Stimulated activated CD4-positive, alpha-beta T cell treated with anti-CD3 and anti-CD28 coated beads, Interleukin-4, amount 100 ng/mL, for 4 hours (primary cell): ENCODE results near the gene RILPL1.
"Not testable (repeated sequence)": the region's sequence is repeated elsewhere in the genome, so short reads cannot be mapped to it uniquely, and the experiment has no call there.

Experiments used
- DNase-seq, 2 experiments: peaks; one replicate each; pipeline ENCODE4 v3.0.0-alpha.2; 2020

Gene RILPL1

DNA sequence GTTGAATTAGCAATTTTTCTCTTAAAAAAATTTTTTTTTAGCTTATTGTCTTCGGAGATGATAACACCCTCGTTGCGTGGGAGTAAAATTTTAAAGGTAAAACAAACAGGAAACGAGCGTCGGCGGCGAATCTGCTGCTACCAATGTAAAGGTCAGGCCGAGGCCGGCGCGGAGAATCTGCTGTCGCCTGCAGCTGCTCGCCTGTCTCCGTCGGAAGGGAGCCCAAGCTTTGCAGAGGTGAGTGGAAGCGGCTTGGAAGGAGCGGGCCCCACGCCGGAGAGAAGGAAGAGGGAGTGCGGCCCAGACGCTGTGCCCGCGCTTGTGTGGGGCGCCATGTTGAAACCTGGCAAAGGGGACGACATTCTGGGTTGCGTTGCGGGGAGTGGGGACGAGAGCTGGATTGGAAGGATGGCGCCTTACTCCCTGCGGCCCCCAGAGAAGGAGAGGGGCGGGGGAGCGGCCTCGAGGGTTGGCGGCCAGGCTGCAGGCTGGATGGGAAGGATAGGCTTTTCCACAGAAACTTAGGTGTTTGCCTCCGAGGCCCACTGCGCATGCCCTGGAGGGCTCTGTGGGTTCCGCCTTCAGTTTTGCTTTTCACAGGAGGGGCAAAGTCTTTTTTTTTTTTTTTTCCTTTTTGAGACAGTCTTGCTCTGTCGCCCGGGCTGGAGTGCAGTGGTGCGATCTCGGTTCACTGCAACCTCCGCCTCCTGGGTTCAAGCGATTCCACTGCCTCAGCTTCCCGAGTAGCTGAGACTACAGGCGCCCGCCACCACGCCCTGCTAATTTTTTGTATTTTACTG is 75.3 kb downstream of the RILPL1 start, which contains the start of gene SNRNP35:
SNRNP35 (plus strand) TSS at position 160 of the 800 bp plus-strand sequence. CDS start 7,402 bp downstream, outside the sequence.
- peak; percentile 77 to 84 for DNase-seq

DNA sequence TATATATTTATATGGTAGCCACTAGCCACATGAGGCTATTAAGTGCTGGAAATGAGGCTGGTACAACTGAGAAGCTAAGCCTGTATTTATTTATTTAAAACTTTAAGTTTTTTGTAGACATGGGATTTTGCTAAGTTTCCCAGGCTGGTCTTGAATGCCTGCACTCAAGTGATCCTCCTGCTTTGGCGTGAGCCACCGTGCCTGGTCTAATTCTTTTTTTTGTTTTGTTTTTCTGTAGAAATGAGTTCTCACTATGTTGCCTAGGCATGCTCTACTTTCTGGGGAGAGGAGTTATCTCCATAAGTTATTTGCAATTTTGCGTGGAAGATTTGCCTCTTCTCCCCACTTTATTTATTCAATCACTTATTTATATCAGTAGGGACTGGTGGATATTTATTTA is 80.4 kb downstream of the RILPL1 start:
- no peak for DNase-seq

DNA sequence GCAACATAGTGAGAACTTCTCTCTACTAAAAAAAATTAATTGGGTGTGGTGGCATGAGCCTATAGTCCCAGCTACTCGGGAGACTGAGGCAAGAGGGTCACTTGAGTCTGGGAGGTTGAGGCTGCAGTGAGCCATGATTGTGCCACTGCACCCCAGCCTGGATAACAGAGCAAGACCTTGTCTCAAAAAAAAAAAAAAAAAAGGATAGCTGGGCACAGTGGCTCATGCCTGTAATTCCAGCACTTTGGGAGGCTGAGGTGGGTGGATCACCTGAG is 81.3 kb downstream of the RILPL1 start:
- DNase-seq = not testable (repeated sequence)

DNA sequence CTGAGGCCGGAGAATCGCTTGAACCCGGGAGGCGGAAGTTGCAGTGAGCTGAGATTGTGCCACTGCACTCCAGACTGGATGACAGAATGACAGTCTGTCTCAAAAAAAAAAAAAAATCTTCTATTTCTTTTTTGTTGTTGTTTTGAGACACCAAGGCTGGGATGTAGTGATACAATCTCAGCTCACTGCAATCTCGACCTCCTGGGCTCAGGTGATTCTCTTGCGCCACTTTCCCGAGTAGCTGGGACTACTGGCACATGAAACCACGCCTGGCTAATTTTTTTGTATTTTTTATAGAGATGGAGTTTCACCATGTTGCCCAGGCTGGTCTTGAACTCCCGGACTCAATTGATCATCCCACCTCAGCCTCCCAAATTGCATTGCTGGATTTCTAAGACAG is 82.9 kb downstream of the RILPL1 start:
- DNase-seq = no peak

DNA sequence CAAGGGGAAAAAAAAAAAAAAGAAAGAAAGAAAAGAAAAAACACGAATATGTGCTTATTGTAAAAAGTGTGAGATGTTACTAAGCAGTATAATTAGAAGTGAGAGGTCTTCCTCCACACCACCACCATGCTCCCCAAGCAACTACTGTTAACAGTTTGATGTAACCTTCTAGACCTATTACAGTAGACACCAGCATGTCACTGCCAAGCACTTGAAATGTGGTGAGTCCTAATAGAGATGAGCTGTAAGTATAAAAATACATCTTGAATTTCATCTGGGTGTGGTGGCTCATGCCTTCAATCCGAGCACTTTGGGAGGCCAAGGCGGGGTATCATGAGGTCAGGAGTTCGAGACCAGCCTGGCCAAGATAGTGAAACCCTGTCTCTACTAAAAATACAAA is 83.7 kb downstream of the RILPL1 start:
- DNase-seq = no peak

DNA sequence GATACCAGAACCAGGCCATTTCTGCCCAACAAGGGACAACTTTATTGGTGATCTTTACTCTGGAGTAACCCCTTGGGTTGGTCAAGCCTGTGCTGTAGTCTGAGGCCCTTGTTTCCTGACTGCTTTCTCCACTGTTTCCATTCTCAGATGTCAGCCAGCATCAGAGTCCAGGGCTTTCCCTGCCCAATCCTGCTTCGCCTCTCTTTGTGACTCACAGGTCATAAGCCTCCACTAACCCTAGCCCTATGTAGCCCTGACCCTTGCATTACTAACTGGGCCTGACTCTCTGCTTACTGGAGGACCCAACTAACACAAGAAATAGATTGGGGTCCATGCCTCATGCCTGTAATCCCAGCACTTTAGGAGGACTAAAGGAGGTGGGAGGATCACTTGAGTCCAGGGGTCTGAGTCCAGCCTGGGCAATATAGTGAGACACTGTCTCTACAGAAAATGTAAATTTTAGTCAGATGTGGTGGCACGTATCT is 84.2 kb downstream of the RILPL1 start:
- no peak for DNase-seq

DNA sequence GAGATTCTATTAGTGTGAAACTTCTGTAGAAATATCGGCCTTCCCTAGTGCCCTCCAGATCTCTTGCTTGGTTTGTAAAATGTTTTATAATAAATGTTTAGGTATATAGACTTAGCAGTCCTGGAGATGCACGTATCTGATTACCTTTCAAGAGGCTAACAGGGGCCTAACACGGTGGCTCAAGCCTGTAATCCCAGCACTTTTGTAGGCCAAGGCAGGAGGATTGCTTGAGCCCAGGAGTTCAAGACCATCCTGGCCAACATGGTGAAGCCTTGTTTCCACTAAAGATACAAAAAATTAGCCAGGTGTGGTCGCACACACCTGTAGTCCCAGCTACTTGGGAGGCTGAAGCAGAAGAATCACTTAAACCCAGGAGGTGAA is 87.2 kb downstream of the RILPL1 start:
- no peak for DNase-seq

DNA sequence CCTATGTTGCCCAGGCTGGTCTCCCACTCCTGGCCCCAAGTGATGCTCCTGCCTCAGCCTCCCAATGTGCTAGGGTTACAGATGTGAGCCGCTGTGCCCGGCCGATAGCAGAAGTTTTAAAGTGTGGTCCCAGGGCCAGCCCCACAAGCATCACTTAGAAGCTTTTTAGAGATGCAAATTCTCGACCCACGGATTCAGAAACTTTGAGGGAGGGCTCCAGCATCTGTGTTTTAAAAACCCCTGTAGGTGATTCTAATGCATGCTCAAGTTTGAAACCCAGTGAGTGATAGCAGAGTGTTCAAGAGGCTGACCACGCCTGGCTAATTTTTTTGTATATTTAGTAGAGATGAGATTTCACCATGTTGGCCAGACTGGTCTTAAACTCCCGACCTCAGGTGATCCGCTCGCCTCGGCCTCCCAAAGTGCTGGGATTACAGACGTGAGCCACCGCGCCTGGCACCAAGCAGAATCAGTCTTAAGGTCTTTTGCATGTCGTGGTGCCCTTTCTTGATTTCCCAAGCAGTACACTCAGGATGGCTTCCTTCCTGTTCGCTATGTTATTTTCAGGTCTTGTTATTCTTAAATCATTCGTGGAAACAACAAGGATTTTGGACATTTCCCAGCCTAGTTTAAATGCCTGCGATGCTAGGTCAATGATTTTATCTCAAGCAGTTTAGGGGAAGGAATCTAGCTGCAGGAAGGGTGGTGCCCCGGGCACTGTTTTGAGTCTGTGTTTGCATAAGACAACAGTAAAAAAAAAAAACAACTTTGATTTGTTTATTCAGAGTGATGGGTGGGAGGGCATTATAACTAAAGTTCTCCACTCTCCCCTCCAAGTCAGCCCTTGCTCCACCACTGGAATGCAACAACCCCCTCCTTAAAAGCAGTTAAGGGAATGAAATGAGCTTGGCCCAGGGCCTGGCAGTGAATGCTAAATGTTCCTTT is 87.9 kb downstream of the RILPL1 start:
- DNase-seq = no peak

DNA sequence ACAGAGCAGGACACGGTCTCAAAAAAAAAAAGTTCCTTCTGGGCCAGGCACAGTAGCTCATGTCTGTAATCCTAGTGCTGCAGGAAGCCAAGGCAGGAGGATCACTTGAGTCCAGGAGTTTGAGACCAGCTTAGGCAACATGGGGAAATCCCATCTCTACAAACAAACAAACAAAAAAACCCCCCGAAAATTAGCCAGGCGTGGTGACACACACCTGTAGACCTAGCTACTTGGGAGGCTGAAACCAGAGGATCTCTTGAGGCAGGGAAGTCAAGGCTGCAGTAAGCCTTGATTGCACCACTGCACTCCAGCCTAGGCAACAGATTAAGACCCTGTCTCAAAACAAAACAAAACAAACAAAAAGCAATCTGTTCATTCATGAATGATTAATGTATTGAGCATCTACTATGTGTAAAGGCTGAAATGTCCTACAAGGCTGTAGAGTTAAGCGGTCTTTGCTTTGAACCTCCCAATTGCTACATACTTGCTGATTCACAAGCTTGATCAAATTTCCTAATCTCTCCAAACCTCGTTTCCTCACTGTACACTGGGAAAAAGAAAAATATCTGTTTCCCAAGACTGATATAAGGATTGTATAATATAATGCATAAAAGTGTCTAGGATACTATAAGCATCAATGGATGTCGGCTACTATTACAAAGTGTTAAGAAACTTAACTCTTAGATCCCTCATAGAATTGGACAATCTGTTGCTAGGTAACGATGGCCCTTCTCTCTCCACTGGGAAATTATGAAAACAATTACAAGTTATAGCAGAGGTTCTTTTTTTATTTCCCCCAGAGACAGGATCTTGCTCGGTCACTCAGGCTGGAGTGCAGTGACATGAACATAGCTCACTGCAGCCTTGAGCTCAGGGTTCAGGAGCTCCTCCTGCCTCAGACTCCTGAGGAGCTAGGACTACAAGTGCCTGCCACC is 89.2 kb downstream of the RILPL1 start:
- DNase-seq = no peak

DNA sequence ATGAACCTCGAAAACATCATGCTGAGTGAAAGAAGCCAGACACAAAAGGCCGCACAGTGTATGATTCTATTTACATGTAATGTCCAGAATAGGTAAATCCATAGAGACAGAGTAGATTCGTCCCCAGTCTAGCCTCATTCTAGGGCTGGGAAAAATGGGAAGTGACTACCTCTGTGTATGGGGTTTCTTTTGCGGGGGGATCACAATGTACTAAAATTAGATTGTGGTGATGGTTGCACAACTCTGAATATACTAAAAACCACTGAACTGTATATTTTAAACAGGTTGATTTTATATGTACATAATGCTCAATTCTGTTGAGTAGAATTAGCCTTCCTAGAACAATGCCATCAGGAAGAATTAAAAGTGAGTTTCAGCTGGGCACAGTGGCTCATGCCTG is 90.7 kb downstream of the RILPL1 start:
- DNase-seq = no peak

DNA sequence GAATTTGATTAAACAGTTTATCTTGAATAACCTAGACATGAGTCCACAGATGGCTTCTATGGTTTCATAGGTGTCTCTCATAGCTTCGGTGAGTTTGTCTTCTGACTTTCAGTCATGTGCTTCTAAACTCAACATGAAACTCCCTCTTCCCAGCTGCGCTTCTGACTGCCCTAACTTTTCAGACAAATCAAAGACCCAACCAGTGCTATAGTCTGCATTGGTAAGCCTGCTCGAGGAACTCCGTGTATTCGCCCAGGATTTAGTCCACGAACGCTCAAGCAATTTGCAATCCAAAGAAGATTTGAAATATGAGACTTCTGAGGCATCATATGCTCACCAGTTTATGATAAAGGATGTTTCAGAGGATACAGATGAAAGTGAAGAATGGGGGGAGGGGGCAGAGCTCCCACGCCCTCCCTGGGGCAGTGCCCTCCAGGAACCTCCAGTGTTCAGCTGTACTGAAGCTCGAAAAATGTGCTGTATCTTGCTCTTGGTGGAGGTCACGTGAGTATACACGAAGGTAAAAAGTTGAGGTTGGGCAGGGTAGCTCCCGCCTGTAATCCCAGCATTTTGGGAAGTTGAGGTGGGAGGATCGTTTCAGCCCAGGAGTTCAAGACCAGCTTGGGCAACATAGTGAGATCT is 91.9 kb downstream of the RILPL1 start:
- no peak for DNase-seq

DNA sequence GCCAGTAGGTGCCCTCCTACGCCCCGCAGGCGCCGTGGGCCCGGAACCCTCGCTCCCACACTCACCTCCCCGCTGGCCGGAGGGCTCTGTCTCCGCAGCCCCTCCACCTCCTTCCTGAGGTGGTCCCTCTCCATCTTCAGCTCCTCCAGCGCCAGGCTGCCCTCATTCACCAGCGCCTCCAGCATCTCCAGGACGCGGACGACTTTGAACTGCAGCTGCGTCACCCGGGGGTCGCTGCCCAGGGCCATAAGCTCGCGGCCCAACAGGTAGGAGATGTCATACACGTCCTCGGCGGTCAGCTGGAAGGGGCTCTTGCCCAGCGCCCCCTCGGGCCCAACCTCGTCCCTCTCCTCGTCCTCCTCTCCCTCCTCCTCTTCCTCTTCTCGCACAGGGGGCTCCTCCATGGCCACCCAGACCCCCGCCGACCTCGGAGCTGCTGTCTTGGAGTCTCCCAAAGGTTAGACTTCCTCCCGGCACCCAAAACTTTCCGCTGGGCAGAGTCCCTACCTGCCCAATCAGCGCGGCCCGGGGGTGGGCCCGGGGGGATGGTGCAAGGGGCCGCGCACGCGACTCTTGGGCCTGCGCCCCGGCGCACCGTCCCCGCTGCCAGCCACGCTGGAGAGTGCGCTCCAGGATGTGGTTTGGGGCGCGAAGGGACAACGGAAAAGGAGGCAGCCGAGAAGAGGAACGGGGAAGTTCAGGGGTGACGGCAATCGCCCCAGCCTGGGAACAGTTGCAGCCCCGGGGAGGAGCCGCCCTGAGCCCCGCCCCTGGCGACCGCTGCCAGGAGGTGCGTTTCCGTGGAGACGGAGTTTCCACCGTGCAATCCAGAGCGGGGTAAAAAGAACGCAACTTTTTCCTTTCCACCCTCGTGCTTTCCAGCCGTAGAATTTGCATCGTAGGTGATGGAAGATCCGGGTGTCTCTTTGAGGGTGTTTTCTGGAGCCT is 97.2 kb downstream of the RILPL1 start, which contains the start of gene RILPL2:
RILPL2 (minus strand) TSS at position 668 of the 948 bp plus-strand sequence; CDS start at position 404, 264 bp downstream.
- peak; percentile 90 to 91 for DNase-seq

DNA sequence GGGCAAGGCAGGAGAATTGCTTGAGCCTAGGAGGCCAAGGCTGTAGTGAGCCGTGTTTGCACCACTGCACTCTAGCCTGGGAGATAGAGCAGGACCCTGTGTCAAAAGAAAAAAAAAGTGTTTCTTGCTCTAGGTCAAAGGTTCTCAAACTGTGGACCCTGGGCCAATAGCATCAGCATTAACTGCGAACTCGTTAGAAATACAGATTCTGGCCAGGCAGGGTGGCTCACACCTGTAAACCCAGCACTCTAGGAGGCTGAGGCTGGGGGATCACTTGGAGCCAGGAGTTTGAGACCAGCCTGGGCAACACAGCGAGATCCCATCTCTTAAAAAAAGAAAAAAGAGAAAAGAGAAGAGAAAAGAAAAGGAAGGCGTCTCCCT is 97.9 kb downstream of the RILPL1 start:
- no peak for DNase-seq

DNA sequence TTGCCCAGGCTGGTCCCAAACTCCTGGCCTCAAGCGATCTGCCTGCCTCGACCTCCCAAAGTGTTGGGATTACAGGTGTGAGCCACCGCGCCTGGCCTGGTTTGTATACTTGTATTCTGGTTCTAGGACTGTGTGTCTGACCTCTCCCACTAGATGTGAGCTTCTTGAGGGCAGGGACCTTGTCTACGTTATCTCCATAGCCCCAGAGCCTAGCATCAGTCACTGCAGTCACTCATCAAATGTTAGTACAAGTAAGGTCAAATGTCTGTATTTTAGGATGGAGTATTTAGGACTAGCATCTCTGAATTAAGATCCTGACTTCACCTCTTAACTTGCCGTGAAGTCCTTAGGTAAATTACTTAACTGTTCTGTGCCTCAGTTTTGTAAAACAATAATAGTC is 99.9 kb downstream of the RILPL1 start:
- DNase-seq = no peak

DNA sequence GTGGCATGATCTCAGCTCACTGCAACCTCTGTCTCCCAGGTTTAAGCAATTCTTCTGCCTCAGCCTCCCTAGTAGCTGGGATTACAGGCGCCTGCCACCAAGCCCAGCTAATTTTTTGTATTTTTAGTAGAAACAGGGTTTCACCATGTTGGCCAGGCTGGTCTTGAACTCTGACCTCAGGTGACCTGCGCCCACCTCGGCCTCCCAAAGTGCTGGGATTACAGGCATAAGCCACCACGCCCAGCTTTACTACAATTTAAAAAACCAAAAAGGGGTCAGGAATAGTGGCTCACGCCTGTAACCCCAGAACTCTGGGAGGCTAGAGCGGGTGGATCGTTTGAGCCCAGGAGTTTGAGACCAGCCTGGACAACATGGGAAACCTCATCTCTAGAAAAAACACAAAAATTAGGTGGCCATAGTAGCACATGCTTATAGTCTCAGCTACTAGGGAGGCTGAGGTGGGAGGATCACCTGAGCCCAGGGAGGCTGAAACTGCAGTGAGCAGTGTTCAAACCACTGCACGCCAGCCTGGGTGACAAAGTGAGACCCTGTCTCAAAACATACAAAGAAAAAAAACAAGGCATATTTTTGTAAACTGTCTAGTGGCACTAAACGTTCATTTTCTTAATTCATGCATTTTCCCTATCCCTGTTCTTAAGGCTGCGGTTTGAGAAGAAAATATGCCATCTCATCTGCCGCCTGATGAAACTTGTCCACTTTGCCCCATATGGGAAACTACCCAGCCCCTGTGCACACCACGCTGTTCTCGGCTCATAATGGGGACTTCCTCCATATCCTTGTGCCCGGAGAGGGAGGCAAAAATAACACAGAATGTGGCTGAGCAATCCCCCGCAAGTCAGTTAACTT is 101.3 kb downstream of the RILPL1 start:
- peak in 1 of 2 experiments; percentile 26 for DNase-seq

DNA sequence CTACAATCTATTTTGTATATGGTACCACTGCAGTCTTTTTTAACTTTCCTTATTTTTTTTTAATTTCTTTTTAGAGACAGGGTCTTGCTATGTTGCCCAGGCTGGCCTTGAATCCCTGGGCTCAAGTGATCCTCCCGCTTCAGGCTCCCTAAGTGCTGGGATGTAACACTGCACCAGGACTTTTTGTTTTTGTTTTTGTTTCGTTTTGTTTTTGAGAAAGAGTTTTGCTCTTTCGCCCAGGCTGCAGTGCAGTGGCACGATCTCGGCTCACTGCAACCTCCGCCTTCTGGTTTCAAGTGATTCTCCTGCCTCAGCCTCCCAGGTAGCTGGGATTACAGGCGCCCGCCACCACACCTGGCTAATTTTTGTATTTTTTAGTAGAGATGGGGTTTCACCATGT is 104.4 kb downstream of the RILPL1 start:
- DNase-seq = not testable (repeated sequence)

DNA sequence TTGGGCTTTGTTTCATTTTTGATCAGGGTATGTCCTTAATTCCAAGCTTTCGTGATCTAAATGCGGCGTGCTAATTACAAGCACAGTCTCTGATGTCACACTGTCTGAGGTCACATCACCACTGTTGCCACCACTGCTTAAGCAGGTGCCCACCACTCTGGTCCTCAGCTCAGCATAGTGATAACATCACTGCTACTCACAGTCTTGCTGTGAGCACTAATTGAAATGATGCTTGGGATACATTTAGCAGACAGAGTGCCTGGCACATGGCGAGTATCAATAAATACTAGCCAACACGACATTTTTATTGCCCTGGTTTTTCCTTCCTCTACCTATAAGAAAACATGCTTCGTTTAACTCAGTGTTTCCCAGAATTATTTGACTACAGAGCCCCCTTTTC is 104.9 kb downstream of the RILPL1 start:
- no peak for DNase-seq

DNA sequence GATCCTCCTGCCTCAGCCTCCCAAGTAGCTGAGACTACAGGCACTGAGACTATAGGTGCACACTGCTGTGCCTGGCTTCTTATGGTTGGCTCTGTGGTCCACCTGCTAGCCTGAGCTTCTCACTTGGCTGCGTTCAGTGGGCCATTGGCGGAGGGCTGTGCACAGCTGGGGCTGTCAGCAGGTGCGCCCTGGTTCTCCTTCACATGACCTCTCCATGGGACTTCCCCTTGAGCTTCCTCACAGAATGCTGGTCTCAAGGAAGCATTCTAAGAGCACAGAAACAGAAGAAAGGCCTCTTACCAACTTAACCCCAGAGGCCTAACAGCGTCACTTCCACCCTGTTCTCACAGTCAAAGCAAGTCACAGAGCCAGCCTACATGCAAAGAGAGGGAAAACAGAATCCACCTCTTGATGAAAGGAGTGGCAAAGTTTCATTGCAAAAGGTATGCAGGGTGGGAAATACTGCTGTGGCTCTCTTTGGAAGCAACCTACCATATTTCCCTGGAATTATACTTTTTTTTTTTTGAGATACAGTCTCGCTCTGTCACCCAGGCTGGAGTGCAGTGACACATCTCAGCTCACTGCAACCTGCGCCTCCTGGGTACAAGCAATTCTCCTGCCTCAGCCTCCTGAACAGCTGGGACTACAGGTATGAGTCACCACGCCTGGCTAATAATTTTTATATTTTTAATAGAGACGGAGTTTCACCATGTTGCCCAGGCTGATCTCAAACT is 106.3 kb downstream of the RILPL1 start:
- peak in 1 of 2 experiments; percentile 8 for DNase-seq

DNA sequence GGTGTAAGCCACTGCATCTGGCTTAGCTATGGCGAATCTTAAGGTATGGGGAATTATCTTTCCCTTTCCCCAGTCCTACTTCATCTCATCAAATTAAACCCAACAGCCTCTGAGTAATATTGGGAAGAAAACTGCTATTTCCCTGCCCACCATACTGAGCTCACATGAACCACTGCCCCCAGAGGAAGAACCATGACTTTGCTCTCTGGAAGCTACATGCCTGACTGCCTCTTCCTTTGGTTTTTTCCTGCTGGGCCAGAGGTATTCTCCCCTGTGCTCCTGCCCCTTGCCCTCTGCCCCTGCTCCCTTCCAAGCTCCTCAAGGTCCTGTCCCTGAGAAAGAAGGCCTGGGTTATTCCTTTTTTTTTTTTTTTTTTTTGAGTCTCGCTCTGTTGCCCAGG is 112.2 kb downstream of the RILPL1 start:
- no peak for DNase-seq
